HFFc6 (cell line): ENCODE data around the gene GANAB. TPM values are rescaled to one million over a fixed set of nuclear protein-coding genes. Genes with fewer than 3 reads are reported as not detected.
A peak's percentile ranks its signal among the peaks of the same experiment; 100 is the strongest.

ENCODE experiments used
- DNase-seq: peaks from one replicate; pipeline ENCODE4 v3.0.0-alpha.2; 2018
- H3K27ac Mint-ChIP-seq: 2 replicates; pipeline ENCODE4 v1.8.0; 2020; ENCODE audit warnings: mild to moderate bottlenecking, mixed read lengths
- H3K27me3 Mint-ChIP-seq: 2 replicates; pipeline ENCODE4 v1.8.0; 2021; ENCODE audit warnings: mild to moderate bottlenecking, moderate library complexity, mixed read lengths; ENCODE audit not compliant: insufficient read depth
- H3K36me3 Mint-ChIP-seq: 2 replicates; pipeline ENCODE4 v1.8.0; 2021; ENCODE audit warnings: low read depth, mixed read lengths
- H3K4me1 Mint-ChIP-seq: 2 replicates; pipeline ENCODE4 v1.8.0; 2020; ENCODE audit warnings: low read depth, mixed read lengths
- H3K4me3 Mint-ChIP-seq: 2 replicates; pipeline ENCODE4 v1.8.0; 2020; ENCODE audit warnings: mild to moderate bottlenecking, moderate library complexity, mixed read lengths
- H3K9me3 Mint-ChIP-seq: 2 replicates; pipeline ENCODE4 v1.8.0; 2020; ENCODE audit warnings: mild to moderate bottlenecking, mixed read lengths
- total RNA-seq, 6 experiments: library from RNA; stranded (reverse); fragmentation: NEBNext Ultra II Directional; extraction: Animal tissue kit (Norgen Biotek cat#: 25700); gene quantifications; 2 replicates in 1 of 6; 3 replicates in 5 of 6; pipeline ENCODE4 v1.2.3, GENCODE V29; 2021
- TF ChIP-seq, protein P1 (sequence below): fragments of 200-600 bp; sonication (generic); IDR thresholded peaks from 2 replicates; pipeline ENCODE4 v1.5.0; 2021; ENCODE audit warnings: antibody characterized with exemption, mild to moderate bottlenecking

GANAB gene
- total RNA-seq, 6 experiments from 2014 or later: 331 to 450 (median 416) TPM

DNA sequence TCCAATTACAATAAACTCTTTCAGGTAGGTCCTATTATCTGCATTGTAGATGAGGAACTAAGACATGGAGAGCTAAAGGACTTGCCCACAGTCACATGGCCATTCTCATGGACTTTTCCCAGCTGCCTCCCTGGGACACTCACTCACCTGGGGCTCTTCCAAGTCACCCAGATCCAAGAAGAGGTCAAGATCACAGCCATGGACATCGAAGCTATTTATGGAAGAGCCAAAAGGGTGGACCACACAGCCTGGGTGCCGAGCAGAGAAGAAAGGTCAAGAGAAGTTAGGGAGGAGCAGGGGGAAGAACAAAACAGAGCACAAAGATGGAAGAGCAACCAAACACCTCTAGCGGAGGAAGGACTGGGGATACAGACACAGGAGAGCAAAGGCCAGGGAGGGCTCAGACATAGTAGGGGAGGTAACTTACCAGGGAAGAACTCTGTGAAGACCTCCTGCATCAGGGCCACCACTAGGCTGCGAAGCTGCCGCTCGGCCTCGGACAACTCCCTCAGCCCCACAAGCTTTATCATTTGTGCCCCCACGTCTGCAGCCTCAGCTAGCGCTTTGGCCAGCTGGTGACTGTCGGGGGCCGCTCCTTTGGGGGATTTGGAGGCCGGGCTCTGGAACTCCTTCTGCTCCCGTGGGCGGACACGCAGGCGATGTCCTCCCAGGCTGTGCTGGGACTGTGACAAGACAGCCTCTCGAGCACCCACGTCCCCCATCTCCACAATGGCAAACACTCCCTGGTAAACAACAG lies 65.3 kb downstream of the GANAB start:
- no peak for DNase-seq
- H3K4me3 Mint-ChIP-seq: no peak overlapping the region
- TF ChIP-seq, protein P1, sequence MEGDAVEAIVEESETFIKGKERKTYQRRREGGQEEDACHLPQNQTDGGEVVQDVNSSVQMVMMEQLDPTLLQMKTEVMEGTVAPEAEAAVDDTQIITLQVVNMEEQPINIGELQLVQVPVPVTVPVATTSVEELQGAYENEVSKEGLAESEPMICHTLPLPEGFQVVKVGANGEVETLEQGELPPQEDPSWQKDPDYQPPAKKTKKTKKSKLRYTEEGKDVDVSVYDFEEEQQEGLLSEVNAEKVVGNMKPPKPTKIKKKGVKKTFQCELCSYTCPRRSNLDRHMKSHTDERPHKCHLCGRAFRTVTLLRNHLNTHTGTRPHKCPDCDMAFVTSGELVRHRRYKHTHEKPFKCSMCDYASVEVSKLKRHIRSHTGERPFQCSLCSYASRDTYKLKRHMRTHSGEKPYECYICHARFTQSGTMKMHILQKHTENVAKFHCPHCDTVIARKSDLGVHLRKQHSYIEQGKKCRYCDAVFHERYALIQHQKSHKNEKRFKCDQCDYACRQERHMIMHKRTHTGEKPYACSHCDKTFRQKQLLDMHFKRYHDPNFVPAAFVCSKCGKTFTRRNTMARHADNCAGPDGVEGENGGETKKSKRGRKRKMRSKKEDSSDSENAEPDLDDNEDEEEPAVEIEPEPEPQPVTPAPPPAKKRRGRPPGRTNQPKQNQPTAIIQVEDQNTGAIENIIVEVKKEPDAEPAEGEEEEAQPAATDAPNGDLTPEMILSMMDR: no peak
- H3K36me3 Mint-ChIP-seq: peaks cover 27% of the 10 kb centered on the region; the same call in 1 of the 2 replicates
- no peak overlapping the region; the same call in 1 of the 2 replicates for H3K27ac Mint-ChIP-seq
- H3K9me3 Mint-ChIP-seq: no peaks in the 10 kb centered on the region
- peaks cover 7% of the 10 kb centered on the region for H3K4me1 Mint-ChIP-seq
- H3K27me3 Mint-ChIP-seq: peaks cover 3% of the 10 kb centered on the region

DNA sequence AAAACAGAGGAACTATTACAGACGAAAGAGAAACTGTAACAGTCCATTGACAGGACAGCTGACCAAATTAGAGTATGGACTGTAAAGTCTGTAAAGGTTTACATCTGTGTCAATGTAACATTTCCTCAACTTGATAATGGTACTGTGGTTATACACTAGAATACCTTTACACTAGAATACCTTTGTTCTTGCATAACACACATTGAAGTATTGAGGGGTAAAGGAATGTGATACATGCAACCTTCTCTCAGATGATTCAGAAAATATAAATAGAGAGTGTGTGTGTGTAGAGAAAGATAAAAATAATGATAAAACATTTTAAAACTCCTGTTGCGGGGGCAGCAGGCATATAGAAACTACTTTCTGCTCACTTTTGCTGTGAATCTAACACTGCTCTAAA lies 67.2 kb downstream of the GANAB start:
- Mint-ChIP-seq H3K4me3 (no peak overlapping the region), H3K9me3 (no peaks in the 10 kb centered on the region), H3K36me3 (peaks cover 27% of the 10 kb centered on the region; the same call in 1 of the 2 replicates), H3K4me1 (peaks cover 26% of the 10 kb centered on the region), H3K27me3 (peaks cover 4% of the 10 kb centered on the region), H3K27ac (no peak overlapping the region)
- DNase-seq: no peak
- TF ChIP-seq, protein P1: no peak

DNA sequence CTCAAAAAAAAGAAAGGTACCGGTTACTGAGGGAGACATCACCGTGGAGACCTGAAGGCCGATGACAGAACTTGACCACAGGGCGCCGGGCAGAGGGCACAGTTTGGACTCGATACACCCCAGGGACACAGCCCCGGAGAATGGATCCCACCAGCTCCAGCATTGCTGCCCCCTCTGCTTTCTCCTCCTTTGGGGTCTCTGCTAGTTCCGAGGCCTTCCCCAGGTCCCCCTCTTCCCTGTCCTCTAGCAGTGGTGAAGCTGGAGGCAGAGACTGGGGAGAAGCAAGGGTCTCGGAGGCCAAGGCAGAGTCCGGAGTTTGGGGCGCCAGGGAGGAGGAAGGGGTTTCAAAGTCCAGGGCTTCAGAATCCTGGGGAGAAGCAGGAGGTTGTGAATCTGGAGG lies 67.9 kb downstream of the GANAB start:
- peaks cover 28% of the 10 kb centered on the region for H3K36me3 Mint-ChIP-seq
- H3K4me3 Mint-ChIP-seq: no peak overlapping the region
- no peaks in the 10 kb centered on the region for H3K9me3 Mint-ChIP-seq
- H3K27me3 Mint-ChIP-seq: peaks cover 4% of the 10 kb centered on the region
- TF ChIP-seq, protein P1: no peak
- DNase-seq: no peak
- peaks cover 28% of the 10 kb centered on the region for H3K4me1 Mint-ChIP-seq
- no peak overlapping the region for H3K27ac Mint-ChIP-seq

DNA sequence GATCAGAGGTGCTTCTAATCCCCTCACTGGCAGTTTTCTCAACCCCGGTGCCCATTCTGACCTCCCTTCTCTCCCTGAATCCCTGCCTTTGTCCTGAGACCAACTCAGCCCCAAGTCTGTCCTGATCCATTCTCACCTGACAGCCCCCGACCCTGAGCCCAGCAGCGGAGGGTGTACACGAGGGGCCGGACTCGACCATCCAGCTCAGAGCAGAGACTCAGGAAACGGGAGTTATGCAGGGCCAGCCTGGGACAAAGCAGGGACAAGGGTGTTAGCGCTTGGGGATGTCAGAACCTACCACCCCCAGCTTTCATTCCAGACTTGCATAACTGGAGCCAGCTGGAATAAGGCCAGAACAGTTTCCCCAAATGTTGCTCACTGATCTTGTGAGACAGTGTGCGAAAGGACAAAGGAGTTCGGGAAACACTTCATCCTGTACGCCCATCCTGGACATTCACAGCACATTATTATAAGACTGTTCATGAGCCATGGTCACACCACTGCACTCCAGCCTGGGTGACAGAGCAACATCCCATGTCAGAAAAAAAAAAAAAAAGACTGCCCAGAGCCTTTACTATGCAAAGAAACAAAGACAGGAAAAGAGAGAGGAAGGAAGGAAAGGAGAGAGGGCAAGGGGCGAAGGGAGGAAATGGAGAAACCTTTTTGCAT lies 69.2 kb downstream of the GANAB start:
- no peak overlapping the region for H3K4me3 Mint-ChIP-seq
- peaks cover 36% of the 10 kb centered on the region for H3K4me1 Mint-ChIP-seq
- no peak for DNase-seq

DNA sequence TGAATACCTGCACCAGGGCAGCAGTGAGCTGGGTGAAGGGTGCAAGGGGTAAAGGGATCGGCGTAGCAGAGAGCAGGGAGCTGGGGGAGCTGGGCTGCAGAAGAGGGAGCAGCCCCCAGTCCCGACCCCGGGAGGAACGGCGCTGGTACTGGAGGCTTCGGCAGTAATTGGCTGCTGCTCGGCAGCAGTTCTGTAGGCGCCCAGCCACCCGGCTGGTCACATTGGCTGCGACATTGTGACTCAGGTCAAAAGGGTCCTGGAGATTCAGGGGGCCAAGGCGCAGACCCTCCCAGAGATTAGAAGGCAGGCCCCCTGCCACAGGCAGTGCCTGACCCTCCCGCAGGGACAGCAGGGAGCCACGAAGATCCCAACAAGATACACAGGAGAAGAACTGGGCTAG lies 70.6 kb downstream of the GANAB start:
- DNase-seq: no peak
- TF ChIP-seq, protein P1: no peak
- H3K9me3 Mint-ChIP-seq: no peaks in the 10 kb centered on the region
- H3K36me3 Mint-ChIP-seq: peaks cover 46% of the 10 kb centered on the region
- peak overlapping the region; percentile 98; the same call in 1 of the 2 replicates for H3K4me3 Mint-ChIP-seq
- peak overlapping the region; percentile 96 for H3K27ac Mint-ChIP-seq
- peaks cover 4% of the 10 kb centered on the region for H3K27me3 Mint-ChIP-seq
- peaks cover 50% of the 10 kb centered on the region for H3K4me1 Mint-ChIP-seq

More for the DNA sequence above, 69.2 kb downstream of the GANAB start:
- Mint-ChIP-seq H3K27me3 (peaks cover 4% of the 10 kb centered on the region), H3K27ac (peak overlapping the region; percentile 15; the same call in 1 of the 2 replicates), H3K9me3 (no peaks in the 10 kb centered on the region), H3K36me3 (peaks cover 42% of the 10 kb centered on the region)
- TF ChIP-seq, protein P1: no peak
